Osteoblast (primary cell): ENCODE results near the gene CFAP161. TPM values are rescaled to one million over a fixed set of nuclear protein-coding genes. Genes with fewer than 3 reads are reported as not detected.

ENCODE experiments used
- DNase-seq: peaks from one replicate; pipeline ENCODE4 v3.0.0; 2011; ENCODE audit warnings: low spot score, mixed read lengths; ENCODE audit not compliant: insufficient read length; ENCODE audit errors: missing footprints
- H2AFZ ChIP-seq: 2 replicates; pipeline ENCODE4 v1.6.0; 2011; ENCODE audit warnings: mild to moderate bottlenecking, low read length
- H3K27ac ChIP-seq: 2 replicates; pipeline ENCODE4 v1.5.1; 2011; ENCODE audit warnings: mild to moderate bottlenecking, low read depth, low read length, moderate library complexity
- H3K27me3 ChIP-seq: 2 replicates; pipeline ENCODE4 v1.6.0; 2012; ENCODE audit warnings: mild to moderate bottlenecking, control low read depth, inconsistent platforms, low read length, moderate library complexity; ENCODE audit not compliant: insufficient read depth
- H3K36me3 ChIP-seq: 2 replicates; pipeline ENCODE4 v1.5.1; 2011; ENCODE audit warnings: mild to moderate bottlenecking, low read length, control low read depth, moderate library complexity; ENCODE audit not compliant: insufficient read depth
- H3K4me1 ChIP-seq: 2 replicates; pipeline ENCODE4 v1.5.1; 2011; ENCODE audit warnings: mild to moderate bottlenecking, low read length, control low read depth, moderate library complexity; ENCODE audit not compliant: insufficient read depth
- H3K4me2 ChIP-seq: 2 replicates; pipeline ENCODE4 v1.6.0; 2011; ENCODE audit warnings: mild to moderate bottlenecking, low read length; ENCODE audit not compliant: insufficient read depth
- H3K4me3 ChIP-seq: fragments of 200-600 bp; sonication (generic); 3 replicates; pipeline ENCODE4 v1.5.1; 2012; ENCODE audit warnings: mild to moderate bottlenecking, low read length, inconsistent platforms; ENCODE audit not compliant: insufficient read depth
- H3K79me2 ChIP-seq: 2 replicates; pipeline ENCODE4 v1.6.0; 2012; ENCODE audit warnings: mild to moderate bottlenecking, low read length, control low read depth, inconsistent platforms; ENCODE audit not compliant: insufficient read depth
- H3K9me3 ChIP-seq: 2 replicates; pipeline ENCODE4 v1.5.1; 2011; ENCODE audit warnings: low read depth, low read length, control low read depth
- H4K20me1 ChIP-seq: 2 replicates; pipeline ENCODE4 v1.6.0; 2012; ENCODE audit warnings: mild to moderate bottlenecking, low read length, control low read depth; ENCODE audit not compliant: insufficient read depth
- CTCF ChIP-seq: IDR thresholded peaks from 2 replicates; pipeline ENCODE4 v1.5.1; 2011; ENCODE audit warnings: mild to moderate bottlenecking, low read depth, low read length, moderate library complexity; ENCODE audit errors: extremely low read depth
- total RNA-seq: library from RNA; depleted of rRNA; stranded (reverse); fragments of >200 nt; gene quantifications from 2 replicates; pipeline ENCODE4 v1.2.3, GENCODE V29; 2012

CFAP161 gene
- total RNA-seq, 1 donor, result under 0.01 TPM

- H3K9me3 ChIP-seq, result no peaks in the 10 kb centered on the region
- no peaks in the 10 kb centered on the region for H3K79me2 ChIP-seq
- H3K4me1 ChIP-seq, result no peaks in the 10 kb centered on the region
- H3K36me3 ChIP-seq, result no peaks in the 10 kb centered on the region
- TF ChIP-seq CTCF, result no peak
- H2AFZ ChIP-seq, result no peak overlapping the region
- no peak overlapping the region for H3K4me3 ChIP-seq
- H3K27ac ChIP-seq, result no peak overlapping the region
- H3K4me2 ChIP-seq, result no peak overlapping the region
- DNase-seq, result no peak
- no peaks in the 10 kb centered on the region for H4K20me1 ChIP-seq
- peaks cover 4% of the 10 kb centered on the region for H3K27me3 ChIP-seq
These were observed 40.2 kb downstream of the CFAP161 start for GRCh38 chr15:81174125-81174791.

- TF ChIP-seq CTCF, result peak; percentile 17
- Histone ChIP-seq H3K27me3 (peaks cover 6% of the 10 kb centered on the region), H2AFZ (no peak overlapping the region), H3K9me3 (no peaks in the 10 kb centered on the region), H4K20me1 (no peaks in the 10 kb centered on the region), H3K27ac (no peak overlapping the region), H3K4me1 (no peaks in the 10 kb centered on the region), H3K4me2 (no peak overlapping the region), H3K36me3 (no peaks in the 10 kb centered on the region), H3K79me2 (no peaks in the 10 kb centered on the region), H3K4me3 (no peak overlapping the region)
- no peak for DNase-seq
These were observed 40.8 kb downstream of the CFAP161 start for GRCh38 chr15:81174792-81175327.

- H3K4me3 ChIP-seq, result no peak overlapping the region
- no peak for TF ChIP-seq CTCF
- no peaks in the 10 kb centered on the region for H4K20me1 ChIP-seq
- H3K9me3 ChIP-seq, result no peaks in the 10 kb centered on the region
- peaks cover 6% of the 10 kb centered on the region for H3K27me3 ChIP-seq
- no peaks in the 10 kb centered on the region for H3K4me1 ChIP-seq
- H2AFZ ChIP-seq, result no peak overlapping the region
- no peaks in the 10 kb centered on the region for H3K79me2 ChIP-seq
- H3K36me3 ChIP-seq, result no peaks in the 10 kb centered on the region
- no peak for DNase-seq
- no peak overlapping the region for H3K4me2 ChIP-seq
- H3K27ac ChIP-seq, result no peak overlapping the region
These were observed 41.4 kb downstream of the CFAP161 start for GRCh38 chr15:81175496-81175895.

GRCh38 chr15:81176291-81176893, 42.3 kb downstream of the CFAP161 start:
- no peak for DNase-seq
- H3K27ac ChIP-seq, result no peak overlapping the region
- peaks cover 6% of the 10 kb centered on the region for H3K27me3 ChIP-seq
- H2AFZ ChIP-seq, result peak overlapping the region; percentile 50
- no peaks in the 10 kb centered on the region for H3K79me2 ChIP-seq
- TF ChIP-seq CTCF, result no peak
- H3K4me3 ChIP-seq, result no peak overlapping the region
- no peak overlapping the region for H3K4me2 ChIP-seq
- no peaks in the 10 kb centered on the region for H3K9me3 ChIP-seq
- H3K36me3 ChIP-seq, result no peaks in the 10 kb centered on the region
- H4K20me1 ChIP-seq, result no peaks in the 10 kb centered on the region
- no peaks in the 10 kb centered on the region for H3K4me1 ChIP-seq
